ENCODE measurements around the gene RPL13. TPM values are rescaled to one million over a fixed set of nuclear protein-coding genes. Genes with fewer than 3 reads are reported as not detected.

Gene RPL13
- total RNA-seq, 1 donor from 2014 or later: 2,070 TPM

- no peak overlapping the region for H3K27ac Mint-ChIP-seq (ENCODE audit: unreplicated experiment)
- DNase-seq (ENCODE audit: low spot score): no peak
- H3K4me3 Mint-ChIP-seq (ENCODE audit: unreplicated experiment): no peak overlapping the region
- peaks cover 15% of the 10 kb centered on the region for H3K4me1 Mint-ChIP-seq (ENCODE audit: unreplicated experiment)
- H3K27me3 Mint-ChIP-seq (ENCODE audit: unreplicated experiment): peaks cover 12% of the 10 kb centered on the region
- no peak for TF ChIP-seq CTCF (IDR thresholded peaks at IDR 0.05; ENCODE audit: unreplicated experiment)
- H3K36me3 Mint-ChIP-seq (ENCODE audit: low read depth, unreplicated experiment): no peaks in the 10 kb centered on the region
- H3K9me3 Mint-ChIP-seq (ENCODE audit: unreplicated experiment): no peaks in the 10 kb centered on the region
These were observed 16.7 kb downstream of the RPL13 start for GRCh38 chr16:89577055-89577759.

DNA sequence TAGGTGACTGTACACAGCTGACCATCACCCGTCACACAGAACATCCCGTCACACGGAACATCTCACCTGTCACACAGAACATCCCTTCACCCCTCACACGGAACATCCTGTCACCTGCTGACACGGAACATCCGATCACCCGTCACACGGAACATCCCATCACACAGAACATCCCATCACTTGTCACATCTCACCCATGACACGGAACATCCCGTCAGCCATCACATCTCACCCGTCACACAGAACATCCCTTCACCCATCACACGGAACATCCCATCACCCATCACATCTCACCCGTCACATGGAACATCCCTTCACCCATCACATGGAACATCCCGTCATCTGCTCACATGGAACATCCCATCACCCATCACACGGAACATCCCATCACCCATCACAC, 18.9 kb downstream of the RPL13 start:
- Mint-ChIP-seq H3K27me3 (ENCODE audit: unreplicated experiment) (peaks cover 4% of the 10 kb centered on the region), H3K4me1 (ENCODE audit: unreplicated experiment) (no peaks in the 10 kb centered on the region), H3K36me3 (ENCODE audit: low read depth, unreplicated experiment) (no peaks in the 10 kb centered on the region), H3K4me3 (ENCODE audit: unreplicated experiment) (no peak overlapping the region), H3K9me3 (ENCODE audit: unreplicated experiment) (no peaks in the 10 kb centered on the region), H3K27ac (ENCODE audit: unreplicated experiment) (no peak overlapping the region)
- no peak for DNase-seq (ENCODE audit: low spot score)
- no peak for TF ChIP-seq CTCF (IDR thresholded peaks at IDR 0.05; ENCODE audit: unreplicated experiment)

GRCh38 chr16:89581045-89581695, 20.7 kb downstream of the RPL13 start:
- Mint-ChIP-seq H3K27ac (ENCODE audit: unreplicated experiment) (no peak overlapping the region), H3K27me3 (ENCODE audit: unreplicated experiment) (peaks cover 4% of the 10 kb centered on the region), H3K9me3 (ENCODE audit: unreplicated experiment) (no peaks in the 10 kb centered on the region), H3K4me3 (ENCODE audit: unreplicated experiment) (no peak overlapping the region), H3K4me1 (ENCODE audit: unreplicated experiment) (no peaks in the 10 kb centered on the region), H3K36me3 (ENCODE audit: low read depth, unreplicated experiment) (no peaks in the 10 kb centered on the region)
- no peak for DNase-seq (ENCODE audit: low spot score)
- no peak for TF ChIP-seq CTCF (IDR thresholded peaks at IDR 0.05; ENCODE audit: unreplicated experiment)

DNA sequence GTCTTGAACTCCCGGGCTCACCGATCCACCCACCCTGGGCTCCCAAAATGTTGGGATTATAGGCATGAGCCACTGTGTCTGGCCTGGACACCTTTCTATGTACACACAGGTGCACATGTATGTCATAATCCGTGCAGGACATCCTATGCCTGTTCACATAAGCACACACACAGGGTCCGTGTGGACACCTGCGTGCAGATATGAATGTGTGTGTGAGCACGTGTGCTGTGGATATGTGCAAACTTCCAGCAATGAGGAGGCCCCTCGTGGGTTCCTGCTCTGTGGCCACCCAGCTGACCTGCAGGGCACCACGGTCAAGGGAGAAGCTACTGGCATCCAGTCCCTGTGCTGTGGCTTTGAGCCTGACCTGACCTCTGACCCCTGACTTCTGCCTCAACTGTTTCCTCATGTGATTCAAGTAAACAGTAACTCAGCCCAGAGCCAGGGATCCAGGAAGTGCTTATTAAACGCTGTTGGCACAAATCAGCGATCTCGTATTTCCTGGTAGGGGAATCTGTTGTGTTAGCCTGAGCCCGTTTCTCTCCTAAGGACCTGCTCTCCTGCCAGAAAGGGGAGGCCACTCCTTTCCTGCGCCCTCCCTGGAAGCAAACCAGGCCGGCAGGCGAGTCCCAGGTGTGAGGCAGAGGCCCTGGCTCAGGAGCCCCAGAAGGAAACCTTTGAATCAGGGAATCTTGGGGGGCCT, 21.5 kb downstream of the RPL13 start:
- DNase-seq (ENCODE audit: low spot score): no peak
- Mint-ChIP-seq H3K9me3 (ENCODE audit: unreplicated experiment) (no peaks in the 10 kb centered on the region), H3K27ac (ENCODE audit: unreplicated experiment) (no peak overlapping the region), H3K36me3 (ENCODE audit: low read depth, unreplicated experiment) (no peaks in the 10 kb centered on the region), H3K4me3 (ENCODE audit: unreplicated experiment) (no peak overlapping the region), H3K4me1 (ENCODE audit: unreplicated experiment) (no peaks in the 10 kb centered on the region), H3K27me3 (ENCODE audit: unreplicated experiment) (peaks cover 4% of the 10 kb centered on the region)
- TF ChIP-seq CTCF (IDR thresholded peaks at IDR 0.05; ENCODE audit: unreplicated experiment): no peak
